ENCODE data around the gene CIAO3. TPM values are rescaled to one million over a fixed set of nuclear protein-coding genes. Genes with fewer than 3 reads are reported as not detected.

The CIAO3 gene
- total RNA-seq, 2 donors from 2014 or later: 23.3 to 25.5 TPM

DNA sequence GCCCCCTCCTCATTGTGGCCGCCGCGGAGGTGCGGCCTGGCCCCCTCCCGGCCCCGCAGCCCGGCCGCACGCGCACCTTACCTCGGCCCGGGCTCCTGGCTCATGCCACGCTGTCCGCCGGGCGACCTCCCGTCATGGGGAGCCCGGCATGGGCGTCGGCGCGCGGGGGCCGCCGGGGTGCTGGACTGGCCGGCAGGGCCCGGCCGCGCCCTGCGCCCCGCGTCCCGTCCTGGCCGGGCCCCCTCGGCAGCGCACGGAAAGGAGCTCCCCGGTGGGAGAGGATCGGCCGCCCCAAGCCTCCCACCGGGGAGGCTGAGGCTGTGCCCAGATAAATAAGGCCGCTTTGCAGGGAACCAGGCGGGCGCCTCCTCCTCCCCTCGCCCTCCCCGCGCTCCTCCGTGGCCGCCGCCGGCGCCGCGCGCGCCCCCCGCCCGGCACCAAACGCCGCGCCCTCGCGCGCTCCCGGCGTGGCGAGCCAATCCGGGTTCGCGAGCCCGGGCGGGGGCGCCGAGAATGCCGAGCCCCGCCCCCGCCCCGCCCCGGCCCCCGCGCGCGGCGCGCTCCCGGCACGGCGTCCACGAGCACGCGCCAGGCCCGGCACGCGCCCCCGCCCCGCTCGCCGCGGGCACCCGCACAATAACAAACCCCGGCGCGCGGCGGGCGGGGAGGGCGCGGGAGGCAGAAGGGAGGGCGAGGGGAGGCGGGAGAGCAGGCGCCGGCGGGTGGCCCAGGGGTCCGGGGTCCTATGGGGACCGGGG, 35.2 kb downstream of the CIAO3 start, which contains the start of gene FBXL16:
Gene FBXL16 (minus strand): TSS at position 371 of the 758 bp plus-strand sequence. CDS start 8,396 bp downstream, outside the sequence.
- Histone ChIP-seq H3K9me3 (no peaks in the 10 kb centered on the region), H3K4me1 (peaks cover 0 to 34% of the 10 kb centered on the region in 2 donors), H3K36me3 (no peaks in the 10 kb centered on the region), H3K27me3 (peaks cover 12 to 61% of the 10 kb centered on the region in 2 donors), H3K27ac (no peak within 1 kb of the TSS), H3K4me3 (peak within 1 kb of the TSS in 1 of 2 donors; percentile 31)
- no peak for DNase-seq (ENCODE audit: low spot score)
- TF ChIP-seq, protein P1, sequence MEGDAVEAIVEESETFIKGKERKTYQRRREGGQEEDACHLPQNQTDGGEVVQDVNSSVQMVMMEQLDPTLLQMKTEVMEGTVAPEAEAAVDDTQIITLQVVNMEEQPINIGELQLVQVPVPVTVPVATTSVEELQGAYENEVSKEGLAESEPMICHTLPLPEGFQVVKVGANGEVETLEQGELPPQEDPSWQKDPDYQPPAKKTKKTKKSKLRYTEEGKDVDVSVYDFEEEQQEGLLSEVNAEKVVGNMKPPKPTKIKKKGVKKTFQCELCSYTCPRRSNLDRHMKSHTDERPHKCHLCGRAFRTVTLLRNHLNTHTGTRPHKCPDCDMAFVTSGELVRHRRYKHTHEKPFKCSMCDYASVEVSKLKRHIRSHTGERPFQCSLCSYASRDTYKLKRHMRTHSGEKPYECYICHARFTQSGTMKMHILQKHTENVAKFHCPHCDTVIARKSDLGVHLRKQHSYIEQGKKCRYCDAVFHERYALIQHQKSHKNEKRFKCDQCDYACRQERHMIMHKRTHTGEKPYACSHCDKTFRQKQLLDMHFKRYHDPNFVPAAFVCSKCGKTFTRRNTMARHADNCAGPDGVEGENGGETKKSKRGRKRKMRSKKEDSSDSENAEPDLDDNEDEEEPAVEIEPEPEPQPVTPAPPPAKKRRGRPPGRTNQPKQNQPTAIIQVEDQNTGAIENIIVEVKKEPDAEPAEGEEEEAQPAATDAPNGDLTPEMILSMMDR (IDR thresholded peaks at IDR 0.05): no peak

DNA sequence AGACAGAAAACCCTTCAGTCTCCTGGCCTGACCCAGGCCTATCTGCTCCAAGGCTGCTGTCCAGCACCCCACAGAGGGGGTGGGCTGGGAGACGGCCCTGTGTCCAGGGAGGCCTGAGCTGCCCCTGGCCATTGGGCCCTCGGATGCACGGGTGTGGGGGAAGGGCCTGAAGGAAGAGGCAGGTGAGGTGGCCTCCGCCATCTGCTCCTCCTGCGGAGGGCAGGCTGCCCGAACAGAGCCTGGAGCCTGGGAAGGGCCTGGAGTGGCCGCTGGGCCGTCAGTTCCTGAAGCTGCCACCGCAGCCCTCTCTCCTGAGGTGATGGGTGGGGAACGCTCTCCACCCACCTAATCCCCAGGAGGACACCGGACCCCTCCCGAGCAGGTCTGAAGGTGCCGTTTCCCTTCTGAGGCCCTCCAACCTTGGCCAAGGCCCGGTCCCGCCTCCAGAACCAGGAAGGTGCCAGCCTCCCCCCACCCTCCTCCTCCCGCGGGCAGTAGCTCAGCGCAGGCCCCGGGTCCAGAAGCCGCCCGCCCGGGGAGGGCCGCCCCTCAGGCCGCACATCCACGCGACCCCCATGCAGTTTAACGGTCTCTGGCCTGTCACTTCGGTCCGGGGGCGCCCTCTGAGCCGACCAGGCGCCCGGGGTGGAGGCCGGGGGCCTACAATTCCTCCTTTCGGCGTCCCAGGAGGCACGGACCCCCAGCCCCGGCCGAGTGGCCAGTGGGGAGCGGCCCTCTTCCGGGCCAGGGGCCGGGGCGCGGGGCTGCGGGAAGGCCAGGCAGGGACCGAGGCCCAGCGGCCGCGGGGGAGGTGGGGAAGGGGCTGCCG, 36.0 kb downstream of the CIAO3 start:
- TF ChIP-seq, protein P1 (IDR thresholded peaks at IDR 0.05): no peak
- H3K36me3 ChIP-seq: no peaks in the 10 kb centered on the region
- peaks cover 12 to 62% of the 10 kb centered on the region in 2 donors for H3K27me3 ChIP-seq
- peak overlapping the region in 1 of 2 donors; percentile 21 for H3K4me3 ChIP-seq
- DNase-seq (ENCODE audit: low spot score): no peak
- H3K9me3 ChIP-seq: no peaks in the 10 kb centered on the region
- H3K4me1 ChIP-seq: peaks cover 0 to 31% of the 10 kb centered on the region in 2 donors
- no peak overlapping the region for H3K27ac ChIP-seq

GRCh38 chr16:704047-704446, 36.8 kb downstream of the CIAO3 start:
- Histone ChIP-seq H3K4me1 (peaks cover 0 to 25% of the 10 kb centered on the region in 2 donors), H3K27me3 (peaks cover 12 to 57% of the 10 kb centered on the region in 2 donors), H3K36me3 (no peaks in the 10 kb centered on the region), H3K27ac (no peak overlapping the region), H3K4me3 (no peak overlapping the region), H3K9me3 (no peaks in the 10 kb centered on the region)
- no peak for DNase-seq (ENCODE audit: low spot score)
- TF ChIP-seq, protein P1 (IDR thresholded peaks at IDR 0.05): no peak

DNA sequence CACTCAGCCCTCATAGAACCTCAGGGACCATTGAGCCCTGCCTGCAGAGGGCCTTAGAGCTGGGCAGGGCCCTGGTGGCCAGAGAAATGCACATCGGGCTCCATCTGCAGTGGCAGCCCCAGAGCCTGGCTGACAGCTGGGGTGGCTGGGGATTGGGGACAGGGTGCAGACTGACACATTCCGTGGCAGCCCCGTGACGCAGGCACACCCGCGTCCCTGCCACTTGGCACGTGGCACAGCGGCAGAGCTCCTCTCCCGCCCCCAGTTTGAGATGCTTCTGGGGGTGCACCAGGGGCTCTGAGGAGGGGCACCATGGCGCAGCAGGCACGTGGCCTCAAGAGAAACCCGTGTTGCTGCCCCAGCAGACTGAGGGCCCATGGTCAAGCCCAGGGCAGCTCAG, 37.4 kb downstream of the CIAO3 start:
- TF ChIP-seq, protein P1 (IDR thresholded peaks at IDR 0.05): no peak
- Histone ChIP-seq H3K27ac (no peak overlapping the region), H3K4me3 (no peak overlapping the region), H3K36me3 (no peaks in the 10 kb centered on the region), H3K9me3 (no peaks in the 10 kb centered on the region), H3K4me1 (peaks cover 0 to 25% of the 10 kb centered on the region in 2 donors), H3K27me3 (peaks cover 12 to 51% of the 10 kb centered on the region in 2 donors)
- no peak for DNase-seq (ENCODE audit: low spot score)

DNA sequence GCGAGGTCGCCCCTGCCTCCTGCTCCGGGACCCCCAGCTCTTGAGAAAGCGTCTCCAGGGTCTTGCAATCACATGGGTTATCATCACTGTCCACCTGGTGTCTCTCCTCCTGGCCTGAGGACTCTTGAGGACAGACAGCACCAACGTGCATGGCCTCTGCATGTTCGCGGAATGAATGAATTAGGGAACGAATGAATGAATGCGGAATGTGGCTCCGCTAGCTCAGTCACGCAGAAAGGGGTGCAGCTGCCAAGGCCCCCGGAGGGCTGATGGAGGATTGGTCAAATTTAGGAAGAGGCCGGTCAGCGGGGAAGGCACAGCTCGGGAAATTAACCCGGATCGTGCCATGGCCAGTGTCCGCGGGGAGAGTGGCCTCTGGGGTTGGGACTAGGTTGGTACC, 38.5 kb downstream of the CIAO3 start:
- Histone ChIP-seq H3K36me3 (no peaks in the 10 kb centered on the region), H3K4me1 (peaks cover 0 to 25% of the 10 kb centered on the region in 2 donors), H3K4me3 (no peak overlapping the region), H3K9me3 (no peaks in the 10 kb centered on the region), H3K27me3 (peaks cover 7 to 48% of the 10 kb centered on the region in 2 donors), H3K27ac (no peak overlapping the region)
- no peak for DNase-seq (ENCODE audit: low spot score)
- TF ChIP-seq, protein P1 (IDR thresholded peaks at IDR 0.05): no peak
